ENCODE data around the gene KCTD1. TPM values are rescaled to one million over a fixed set of nuclear protein-coding genes. Genes with fewer than 3 reads are reported as not detected.
A peak's percentile ranks its signal among the peaks of the same experiment; 100 is the strongest.

The KCTD1 gene
- total RNA-seq, 1 donor from 2014 or later: 17.1 TPM

DNA sequence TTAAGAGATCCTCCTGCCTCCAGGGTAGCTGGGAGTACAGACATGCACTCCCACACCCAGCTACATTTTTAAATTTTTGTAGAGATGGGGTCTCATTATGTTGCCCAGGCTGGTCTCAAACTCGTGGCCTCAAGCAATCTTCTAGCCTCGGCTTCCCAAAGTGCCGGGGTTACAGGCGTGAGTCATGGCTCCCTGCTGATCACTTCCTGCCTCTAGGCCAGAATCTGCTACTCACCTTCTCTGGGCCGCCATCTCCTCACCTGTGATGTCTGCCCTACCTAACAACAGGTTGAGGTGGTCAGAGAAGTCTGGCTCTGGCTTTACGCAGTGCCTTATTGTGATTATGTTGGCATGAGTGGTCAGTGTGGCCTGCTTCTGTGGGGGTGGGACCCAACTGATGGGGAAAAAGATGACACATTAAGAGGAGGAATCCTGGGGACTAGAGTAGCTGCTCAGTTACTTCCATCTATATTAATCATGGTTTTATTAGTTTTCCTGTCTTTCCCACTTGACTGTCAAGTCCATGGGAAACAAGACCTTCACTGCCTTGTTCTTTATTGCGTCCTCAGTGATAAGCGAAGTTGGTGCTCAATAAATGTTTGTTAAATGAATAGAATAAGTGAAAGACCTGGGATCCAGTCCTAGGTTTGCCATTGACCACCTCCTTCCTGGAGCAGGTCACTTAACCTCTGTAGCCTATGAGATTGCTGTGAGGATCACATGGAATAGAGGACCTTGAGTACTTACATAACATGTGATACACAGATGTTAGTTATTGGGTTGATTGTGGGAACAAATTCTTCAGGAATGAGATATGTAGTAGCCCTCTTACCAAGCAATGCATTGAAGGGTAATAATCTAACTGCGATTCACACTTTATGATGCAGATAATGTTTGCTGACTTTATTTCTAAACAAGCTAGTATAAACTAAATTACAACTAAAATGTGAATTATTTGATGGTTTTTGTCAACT lies 15.7 kb downstream of the KCTD1 start:
- TF ChIP-seq EZH2 (IDR thresholded peaks at IDR 0.05) (no peak), EZH2phosphoT487 (IDR thresholded peaks at IDR 0.05) (no peak)
- TF ChIP-seq, protein P1, sequence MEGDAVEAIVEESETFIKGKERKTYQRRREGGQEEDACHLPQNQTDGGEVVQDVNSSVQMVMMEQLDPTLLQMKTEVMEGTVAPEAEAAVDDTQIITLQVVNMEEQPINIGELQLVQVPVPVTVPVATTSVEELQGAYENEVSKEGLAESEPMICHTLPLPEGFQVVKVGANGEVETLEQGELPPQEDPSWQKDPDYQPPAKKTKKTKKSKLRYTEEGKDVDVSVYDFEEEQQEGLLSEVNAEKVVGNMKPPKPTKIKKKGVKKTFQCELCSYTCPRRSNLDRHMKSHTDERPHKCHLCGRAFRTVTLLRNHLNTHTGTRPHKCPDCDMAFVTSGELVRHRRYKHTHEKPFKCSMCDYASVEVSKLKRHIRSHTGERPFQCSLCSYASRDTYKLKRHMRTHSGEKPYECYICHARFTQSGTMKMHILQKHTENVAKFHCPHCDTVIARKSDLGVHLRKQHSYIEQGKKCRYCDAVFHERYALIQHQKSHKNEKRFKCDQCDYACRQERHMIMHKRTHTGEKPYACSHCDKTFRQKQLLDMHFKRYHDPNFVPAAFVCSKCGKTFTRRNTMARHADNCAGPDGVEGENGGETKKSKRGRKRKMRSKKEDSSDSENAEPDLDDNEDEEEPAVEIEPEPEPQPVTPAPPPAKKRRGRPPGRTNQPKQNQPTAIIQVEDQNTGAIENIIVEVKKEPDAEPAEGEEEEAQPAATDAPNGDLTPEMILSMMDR (IDR thresholded peaks at IDR 0.05): no peak
- Histone ChIP-seq H3K4me1 (peaks cover 6% of the 10 kb centered on the region), H2AFZ (replicated peaks) (no peak overlapping the region), H3K36me3 (no peaks in the 10 kb centered on the region), H3K4me3 (no peak overlapping the region), H3F3A (ENCODE audit: low read depth) (no peaks in the 10 kb centered on the region), H3K79me2 (ENCODE audit: low read depth) (no peaks in the 10 kb centered on the region), H3K4me2 (no peak overlapping the region), H3K27me3 (no peaks in the 10 kb centered on the region), H3K9ac (no peak overlapping the region), H4K20me1 (ENCODE audit: low read depth) (peaks cover 5% of the 10 kb centered on the region), H3K9me3 (ENCODE audit: low read depth) (no peaks in the 10 kb centered on the region), H3K27ac (no peak overlapping the region)
- H3K27me3 Mint-ChIP-seq (ENCODE audit: insufficient read depth, low read depth): peaks cover 2% of the 10 kb centered on the region
- H3K36me3 Mint-ChIP-seq: peaks cover 4% of the 10 kb centered on the region
- H3K27ac Mint-ChIP-seq: no peak overlapping the region
- H3K4me1 Mint-ChIP-seq: peaks cover 16% of the 10 kb centered on the region
- H3K9me3 Mint-ChIP-seq: no peaks in the 10 kb centered on the region
- no peak overlapping the region for H3K4me3 Mint-ChIP-seq
- DNase-seq (ENCODE audit: low spot score): no peak

DNA sequence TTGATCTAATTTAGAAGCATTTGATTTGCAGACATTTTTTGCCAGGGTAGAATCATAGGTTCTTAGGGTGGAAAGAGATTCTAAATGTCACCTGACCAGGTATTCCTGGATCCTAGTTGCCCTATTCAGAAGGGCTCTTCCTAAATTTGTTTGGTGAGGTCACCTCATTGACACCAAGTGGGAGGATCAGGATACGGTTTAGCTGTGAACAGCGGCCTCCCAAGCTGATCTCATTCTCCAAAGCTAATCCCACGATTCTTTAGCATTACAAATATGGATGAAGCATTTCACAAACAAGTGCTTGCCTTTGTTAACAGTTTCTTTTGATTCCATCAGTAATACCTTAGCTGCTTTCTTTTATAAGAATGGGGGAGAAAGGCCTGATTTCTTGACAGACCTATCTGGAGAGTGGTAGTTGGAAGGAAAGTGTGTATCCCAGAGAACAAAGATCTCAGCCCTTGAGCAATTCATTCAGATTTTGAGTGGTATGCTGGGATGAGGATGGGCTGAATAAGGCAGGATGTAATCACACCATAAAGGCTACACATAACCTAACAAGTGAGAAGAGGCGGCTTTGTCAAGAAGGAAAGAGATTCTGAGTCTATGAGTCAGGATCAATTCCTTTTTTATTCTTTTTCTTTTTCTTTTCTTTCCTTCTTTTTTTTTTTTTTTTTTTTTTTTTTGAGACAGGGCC lies 16.6 kb downstream of the KCTD1 start:
- no peaks in the 10 kb centered on the region for H3K79me2 ChIP-seq (ENCODE audit: low read depth)
- no peaks in the 10 kb centered on the region for H3K36me3 ChIP-seq
- H3F3A ChIP-seq (ENCODE audit: low read depth): peaks cover 3% of the 10 kb centered on the region
- Mint-ChIP-seq H3K27me3 (ENCODE audit: insufficient read depth, low read depth) (peaks cover 2% of the 10 kb centered on the region), H3K4me1 (peaks cover 25% of the 10 kb centered on the region), H3K27ac (no peak overlapping the region), H3K9me3 (no peaks in the 10 kb centered on the region), H3K4me3 (no peak overlapping the region), H3K36me3 (peaks cover 4% of the 10 kb centered on the region)
- no peak for TF ChIP-seq EZH2 (IDR thresholded peaks at IDR 0.05)
- no peak for TF ChIP-seq EZH2phosphoT487 (IDR thresholded peaks at IDR 0.05)
- TF ChIP-seq, protein P1 (IDR thresholded peaks at IDR 0.05): no peak
- H3K27me3 ChIP-seq: no peaks in the 10 kb centered on the region
- H3K9ac ChIP-seq: no peak overlapping the region
- peaks cover 13% of the 10 kb centered on the region for H3K4me1 ChIP-seq
- no peak overlapping the region for H3K27ac ChIP-seq
- H4K20me1 ChIP-seq (ENCODE audit: low read depth): peaks cover 14% of the 10 kb centered on the region
- no peaks in the 10 kb centered on the region for H3K9me3 ChIP-seq (ENCODE audit: low read depth)
- H3K4me2 ChIP-seq: peak overlapping the region; percentile 24
- H3K4me3 ChIP-seq: no peak overlapping the region
- DNase-seq (ENCODE audit: low spot score): peak; percentile 18
- H2AFZ ChIP-seq (replicated peaks): no peak overlapping the region

DNA sequence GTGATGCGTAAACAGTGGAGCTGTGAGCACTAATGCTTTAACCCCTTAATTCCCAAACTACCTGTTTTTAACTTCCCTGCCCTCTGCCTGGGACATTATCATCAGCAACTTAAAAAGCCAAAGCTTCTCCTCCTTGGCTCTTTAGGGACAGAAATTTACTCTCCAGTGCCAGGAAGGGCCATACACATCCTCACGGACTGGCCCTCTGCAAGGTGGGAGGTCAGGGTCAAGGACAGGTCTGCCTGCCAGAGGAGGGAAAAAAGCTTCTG lies 21.5 kb downstream of the KCTD1 start:
- H3K27me3 ChIP-seq: peaks cover 4% of the 10 kb centered on the region
- peaks cover 9% of the 10 kb centered on the region for H3F3A ChIP-seq (ENCODE audit: low read depth)
- peak overlapping the region; percentile 62 for H3K4me2 ChIP-seq
- H3K79me2 ChIP-seq (ENCODE audit: low read depth): no peaks in the 10 kb centered on the region
- Mint-ChIP-seq H3K4me1 (peaks cover 47% of the 10 kb centered on the region), H3K36me3 (peaks cover 4% of the 10 kb centered on the region), H3K27me3 (ENCODE audit: insufficient read depth, low read depth) (no peaks in the 10 kb centered on the region), H3K4me3 (no peak overlapping the region), H3K27ac (no peak overlapping the region), H3K9me3 (no peaks in the 10 kb centered on the region)
- TF ChIP-seq, protein P1 (IDR thresholded peaks at IDR 0.05): no peak
- TF ChIP-seq EZH2phosphoT487 (IDR thresholded peaks at IDR 0.05) (no peak), EZH2 (IDR thresholded peaks at IDR 0.05) (no peak)
- H3K36me3 ChIP-seq: no peaks in the 10 kb centered on the region
- H3K27ac ChIP-seq: no peak overlapping the region
- peaks cover 30% of the 10 kb centered on the region for H4K20me1 ChIP-seq (ENCODE audit: low read depth)
- H3K4me1 ChIP-seq: peaks cover 29% of the 10 kb centered on the region
- no peaks in the 10 kb centered on the region for H3K9me3 ChIP-seq (ENCODE audit: low read depth)
- H3K4me3 ChIP-seq: peak overlapping the region; percentile 7
- no peak overlapping the region for H3K9ac ChIP-seq
- DNase-seq (ENCODE audit: low spot score): no peak
- no peak overlapping the region for H2AFZ ChIP-seq (replicated peaks)

All from neural progenitor cell (in vitro differentiated cells).